ENCODE measurements around the gene CCSAP. TPM values are rescaled to one million over a fixed set of nuclear protein-coding genes. Genes with fewer than 3 reads are reported as not detected.

The CCSAP gene
- total RNA-seq, 1 experiment from 2014 or later = 8.5 TPM

DNA sequence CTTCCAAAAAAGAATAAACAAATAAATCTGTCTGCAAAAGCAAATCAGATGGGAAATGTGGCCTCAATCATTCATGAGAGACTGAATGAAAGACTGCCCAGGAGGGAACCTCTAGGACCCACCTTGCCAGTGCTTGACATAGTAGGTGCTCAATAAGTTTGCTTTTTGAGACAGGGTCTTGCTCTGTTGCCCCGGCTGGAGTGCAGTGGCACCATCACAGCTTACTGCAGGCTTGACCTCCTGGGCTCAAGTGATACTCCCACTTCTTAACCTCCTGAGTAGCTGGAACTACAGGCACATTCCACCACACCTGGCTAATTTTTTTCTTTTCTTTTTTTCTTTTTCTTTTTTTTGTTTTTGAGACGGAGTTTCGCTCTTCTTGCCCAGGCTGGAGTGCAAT, 40.3 kb upstream of the CCSAP start:
- Histone ChIP-seq H3K14ac (ENCODE audit: insufficient read depth, low read length) (no peak overlapping the region), H4K8ac (replicated peaks; ENCODE audit: insufficient read length, low read depth, low read length) (no peak overlapping the region), H2BK120ac (ENCODE audit: low read depth, low read length, poor library complexity, severe bottlenecking) (no peak overlapping the region), H3K79me2 (ENCODE audit: insufficient read depth, low read length) (no peaks in the 10 kb centered on the region), H4K5ac (ENCODE audit: insufficient read length, low read depth, low read length) (no peak overlapping the region), H3K4me1 (ENCODE audit: insufficient read depth, low read length) (peaks cover 13% of the 10 kb centered on the region; the same call in 1 of the 2 replicates), H4K91ac (ENCODE audit: insufficient read length, low read depth, low read length) (no peak overlapping the region), H3K27me3 (ENCODE audit: insufficient read depth, low read length) (no peaks in the 10 kb centered on the region), H3K23ac (ENCODE audit: insufficient read length, low read depth, low read length) (no peak overlapping the region), H3K23me2 (ENCODE audit: insufficient read length, low read depth, low read length, poor library complexity, severe bottlenecking) (no peaks in the 10 kb centered on the region), H3K4me2 (ENCODE audit: insufficient read depth, insufficient read length, low read length) (no peak overlapping the region), H2AFZ (ENCODE audit: low read length) (no peak overlapping the region), H3K9ac (ENCODE audit: extremely low read depth, insufficient read length, low read length) (no peak overlapping the region), H2AK5ac (ENCODE audit: insufficient read length, low read length) (no peak overlapping the region), H2BK12ac (ENCODE audit: insufficient read length, low read depth, low read length) (no peak overlapping the region), H3K56ac (ENCODE audit: insufficient read length, low read depth, low read length) (no peak overlapping the region), H2BK5ac (ENCODE audit: insufficient read length, low read length) (no peak overlapping the region), H3K9me3 (ENCODE audit: control insufficient read depth, low read depth, low read length) (no peaks in the 10 kb centered on the region), H3K79me1 (ENCODE audit: insufficient read depth, low read depth, low read length, poor library complexity, severe bottlenecking) (no peaks in the 10 kb centered on the region), H3T11ph (ENCODE audit: low read length) (no peak overlapping the region), H3K18ac (ENCODE audit: insufficient read length, low read depth, low read length) (no peak overlapping the region), H3K27ac (ENCODE audit: insufficient read length, low read depth, low read length) (no peak overlapping the region), H2BK15ac (ENCODE audit: low read depth, low read length) (no peak overlapping the region), H2BK20ac (ENCODE audit: low read depth, low read length, poor library complexity, severe bottlenecking) (no peak overlapping the region), H4K20me1 (ENCODE audit: control insufficient read depth, insufficient read depth, insufficient read length) (no peaks in the 10 kb centered on the region), H3K4ac (ENCODE audit: low read depth, low read length) (no peak overlapping the region)
- Mint-ChIP-seq H3K9me3 (no peaks in the 10 kb centered on the region), H3K36me3 (ENCODE audit: insufficient read depth in 1 of 3, low read depth in 3 of 3) (no peaks in the 10 kb centered on the region; a peak in 1 of 7 replicates), H3K4me1 (peaks cover 32 to 35% of the 10 kb centered on the region in 2 experiments), H3K27me3 (ENCODE audit: low read depth) (peaks cover 5% of the 10 kb centered on the region; the same call in 1 of the 2 replicates), H3K4me3 (no peak overlapping the region), H3K27ac (no peak overlapping the region)
- TF ChIP-seq, protein P1, sequence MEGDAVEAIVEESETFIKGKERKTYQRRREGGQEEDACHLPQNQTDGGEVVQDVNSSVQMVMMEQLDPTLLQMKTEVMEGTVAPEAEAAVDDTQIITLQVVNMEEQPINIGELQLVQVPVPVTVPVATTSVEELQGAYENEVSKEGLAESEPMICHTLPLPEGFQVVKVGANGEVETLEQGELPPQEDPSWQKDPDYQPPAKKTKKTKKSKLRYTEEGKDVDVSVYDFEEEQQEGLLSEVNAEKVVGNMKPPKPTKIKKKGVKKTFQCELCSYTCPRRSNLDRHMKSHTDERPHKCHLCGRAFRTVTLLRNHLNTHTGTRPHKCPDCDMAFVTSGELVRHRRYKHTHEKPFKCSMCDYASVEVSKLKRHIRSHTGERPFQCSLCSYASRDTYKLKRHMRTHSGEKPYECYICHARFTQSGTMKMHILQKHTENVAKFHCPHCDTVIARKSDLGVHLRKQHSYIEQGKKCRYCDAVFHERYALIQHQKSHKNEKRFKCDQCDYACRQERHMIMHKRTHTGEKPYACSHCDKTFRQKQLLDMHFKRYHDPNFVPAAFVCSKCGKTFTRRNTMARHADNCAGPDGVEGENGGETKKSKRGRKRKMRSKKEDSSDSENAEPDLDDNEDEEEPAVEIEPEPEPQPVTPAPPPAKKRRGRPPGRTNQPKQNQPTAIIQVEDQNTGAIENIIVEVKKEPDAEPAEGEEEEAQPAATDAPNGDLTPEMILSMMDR (conservative IDR thresholded peaks at IDR 0.05) = no peak
- no CpG with 5 or more reads among the region's 3 CpGs for WGBS (ENCODE audit: extremely low coverage, insufficient read length, low lambda C conversion rate)
- DNase-seq = no peak
